Measurements from ENCODE around the gene DDX19B.
A peak's percentile ranks its signal among the peaks of the same experiment; 100 is the strongest.
"Not testable (repeated sequence)": the region's sequence is repeated elsewhere in the genome, so short reads cannot be mapped to it uniquely, and the experiment has no call there.

DDX19B gene

DNA sequence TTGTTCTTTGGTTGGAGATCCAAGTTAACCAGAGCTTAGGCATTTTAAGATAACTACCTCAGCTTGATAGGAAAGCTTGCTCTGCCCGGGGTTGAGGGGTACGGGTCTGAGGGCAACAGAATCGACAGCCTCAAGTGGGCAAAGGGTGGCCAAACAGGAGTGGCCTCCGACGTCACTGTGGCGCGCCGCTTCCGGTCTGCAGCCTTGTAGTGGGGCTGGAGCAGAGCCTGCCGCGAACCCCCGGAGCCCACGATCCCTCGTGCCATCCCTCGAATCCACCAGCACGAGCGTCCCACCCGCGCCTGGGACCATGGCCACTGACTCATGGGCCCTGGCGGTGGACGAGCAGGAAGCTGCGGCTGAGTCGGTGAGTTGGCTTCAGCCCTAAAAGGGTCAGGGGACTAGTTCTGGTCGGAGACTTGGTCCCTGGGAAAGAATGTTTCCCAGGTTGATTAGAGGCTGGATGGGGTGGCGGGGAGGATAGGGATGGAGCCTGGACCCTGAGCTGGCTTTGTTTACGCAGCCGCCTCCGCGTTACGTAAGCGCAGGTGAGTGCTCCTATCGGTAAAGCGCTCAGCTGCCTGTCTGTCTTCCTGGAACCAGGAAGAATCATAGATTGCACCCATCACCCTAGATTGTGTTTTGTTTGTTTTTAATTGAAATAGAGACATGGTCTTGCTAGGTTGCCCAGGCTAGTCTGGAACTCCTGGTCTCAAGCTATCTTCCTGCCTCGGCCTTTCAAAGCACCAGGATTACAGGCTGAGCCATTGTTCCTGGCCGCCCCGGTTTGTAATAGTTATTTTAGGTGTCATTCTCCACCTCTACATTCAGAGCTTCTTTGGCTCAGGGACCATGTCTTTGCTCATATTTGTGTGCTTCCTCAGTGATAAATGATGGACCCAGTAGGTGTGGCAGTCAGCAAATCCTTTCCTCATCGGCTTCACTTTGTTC is at the start of gene DDX19B:
Gene DDX19B (plus strand): TSS at position 199 of the 951 bp plus-strand sequence. CDS start 112 bp downstream, at position 311.
- DNase-seq (ENCODE audit: low read depth, low spot score): peak; percentile 24

DNA sequence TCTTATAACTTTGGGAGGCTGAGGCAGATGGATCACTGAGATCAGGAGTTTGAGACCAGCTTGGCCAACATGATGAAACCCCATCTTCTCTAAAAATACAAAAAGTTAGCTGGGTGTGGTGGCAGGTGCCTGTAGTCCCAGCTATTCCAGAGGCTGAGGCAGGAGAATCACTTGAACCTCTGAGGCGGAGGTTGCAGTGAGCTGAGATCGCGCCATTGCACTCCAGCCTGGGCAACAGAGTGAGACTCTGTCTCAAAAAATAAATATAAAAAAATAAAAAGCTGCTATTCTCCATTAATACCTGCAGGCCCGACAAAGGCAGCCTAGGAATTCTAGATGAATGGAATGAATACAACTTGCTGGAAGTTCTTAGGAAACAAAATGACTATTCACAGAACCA is 49.3 kb upstream of the DDX19B start:
- not testable (repeated sequence) for DNase-seq (ENCODE audit: low read depth, low spot score)

DNA sequence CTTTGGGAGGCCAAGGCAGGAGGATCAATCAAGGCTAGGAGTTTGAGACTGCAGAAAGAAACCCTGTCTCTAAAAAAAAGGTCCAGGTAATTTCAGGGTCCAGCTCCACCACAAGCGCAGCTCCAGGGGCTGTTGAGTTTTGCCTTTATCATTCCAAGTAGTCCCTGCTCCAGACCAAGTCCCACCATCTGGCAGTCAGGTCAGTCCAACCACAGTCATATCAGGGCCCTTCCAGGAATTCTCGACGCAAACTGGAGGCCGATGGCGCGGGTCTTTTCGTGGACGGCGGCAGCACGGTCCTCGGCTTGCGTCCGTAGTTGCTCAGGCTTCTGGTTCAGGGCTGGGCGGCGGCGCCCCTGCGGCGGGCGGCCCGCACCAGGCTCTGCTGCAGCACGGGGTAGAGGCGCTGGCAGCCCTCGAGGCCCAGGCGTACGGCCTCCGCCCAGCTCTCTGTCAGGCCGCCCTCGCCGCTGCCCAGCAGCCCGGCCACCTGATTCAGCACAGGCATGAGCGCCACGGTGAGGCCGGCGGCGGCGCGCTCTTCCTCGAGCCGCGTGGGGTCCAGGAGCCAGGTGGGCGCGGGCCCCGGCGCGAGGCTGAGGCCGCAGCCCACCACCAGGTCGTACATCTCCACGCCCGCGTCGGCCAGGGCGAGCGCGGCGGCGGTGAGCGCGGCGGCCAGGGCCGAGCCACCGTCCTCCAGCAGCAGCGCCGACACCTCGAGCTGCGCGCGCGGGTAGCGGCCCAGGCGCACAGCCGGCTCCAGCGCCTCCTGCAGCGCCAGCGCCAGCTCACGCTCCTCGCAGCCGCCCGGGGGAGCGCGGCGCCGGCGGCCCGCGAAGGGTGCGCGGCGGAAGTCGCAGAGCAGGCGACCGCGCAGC is 48.0 kb upstream of the DDX19B start:
- DNase-seq (ENCODE audit: low read depth, low spot score): no peak

DNA sequence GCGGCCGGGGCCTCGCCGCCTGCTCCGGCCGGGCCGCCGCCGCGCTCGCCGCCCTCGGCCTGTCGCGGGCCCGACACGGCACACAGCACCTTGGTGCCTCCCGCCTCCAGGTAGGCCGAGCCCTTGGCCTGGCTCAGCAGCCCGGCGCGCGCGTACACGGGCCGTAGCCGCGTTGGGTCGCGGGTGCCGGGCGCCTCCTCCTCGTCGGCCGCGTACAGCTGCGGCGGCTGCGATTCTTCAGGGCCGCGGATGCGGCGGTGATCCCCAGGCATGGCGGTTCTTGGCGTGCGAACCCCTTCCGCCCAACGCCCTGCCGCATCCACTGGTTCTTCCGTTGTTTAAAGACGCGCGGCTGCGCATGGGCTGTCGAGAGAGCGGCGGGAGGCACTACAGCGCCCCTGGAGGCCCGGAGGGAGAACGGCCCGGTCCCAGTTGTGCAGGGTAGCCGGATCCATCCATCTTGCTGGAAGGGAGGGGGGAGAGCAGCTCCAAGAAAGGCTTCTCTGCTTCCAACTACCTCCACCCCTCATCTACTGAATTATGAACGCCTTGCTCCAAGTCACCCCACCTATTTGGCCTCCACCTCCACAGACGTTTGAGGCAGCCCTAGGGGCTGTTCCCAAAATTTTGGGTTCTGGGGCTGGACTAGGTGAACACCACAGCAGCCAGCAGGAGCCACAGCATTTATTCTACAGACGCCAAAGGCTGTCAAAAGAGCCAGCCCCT is 47.2 kb upstream of the DDX19B start, which contains the start of gene EXOSC6:
Gene EXOSC6 (minus strand): TSS at position 312 of the 726 bp plus-strand sequence. CDS start 40 bp downstream, at position 272.
- peak; percentile 77 for DNase-seq (ENCODE audit: low read depth, low spot score)

DNA sequence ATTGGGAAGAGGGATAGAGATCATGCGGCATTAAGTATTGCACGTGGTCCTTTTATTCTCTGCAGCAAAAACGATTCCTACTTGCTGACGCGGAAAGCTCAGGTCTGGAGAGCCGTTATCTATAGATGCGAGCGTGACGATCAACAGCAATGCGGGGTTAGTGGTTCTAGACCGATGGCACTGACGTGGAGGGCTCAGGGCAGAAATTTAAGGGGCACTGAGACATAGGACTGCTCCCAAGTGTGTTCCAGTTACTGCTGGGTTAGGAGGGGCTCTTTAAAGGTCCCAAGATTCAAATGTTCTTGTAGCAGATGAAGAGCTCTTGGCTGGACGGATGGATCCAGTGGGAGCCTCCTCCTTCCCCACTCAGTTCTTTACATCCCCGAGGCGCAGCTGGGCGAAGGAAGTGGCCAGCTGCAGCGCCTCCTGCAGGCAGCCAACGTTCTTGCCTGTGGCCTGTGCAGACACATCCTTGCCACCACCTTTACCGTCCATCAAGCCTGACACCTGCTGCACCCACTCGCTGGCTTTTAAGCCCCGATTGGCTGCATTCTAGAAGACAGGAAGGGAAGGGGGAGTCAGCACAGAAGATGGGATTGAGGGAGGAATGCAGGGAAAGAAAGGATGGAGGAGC is 46.5 kb upstream of the DDX19B start:
- no peak for DNase-seq (ENCODE audit: low read depth, low spot score)

DNA sequence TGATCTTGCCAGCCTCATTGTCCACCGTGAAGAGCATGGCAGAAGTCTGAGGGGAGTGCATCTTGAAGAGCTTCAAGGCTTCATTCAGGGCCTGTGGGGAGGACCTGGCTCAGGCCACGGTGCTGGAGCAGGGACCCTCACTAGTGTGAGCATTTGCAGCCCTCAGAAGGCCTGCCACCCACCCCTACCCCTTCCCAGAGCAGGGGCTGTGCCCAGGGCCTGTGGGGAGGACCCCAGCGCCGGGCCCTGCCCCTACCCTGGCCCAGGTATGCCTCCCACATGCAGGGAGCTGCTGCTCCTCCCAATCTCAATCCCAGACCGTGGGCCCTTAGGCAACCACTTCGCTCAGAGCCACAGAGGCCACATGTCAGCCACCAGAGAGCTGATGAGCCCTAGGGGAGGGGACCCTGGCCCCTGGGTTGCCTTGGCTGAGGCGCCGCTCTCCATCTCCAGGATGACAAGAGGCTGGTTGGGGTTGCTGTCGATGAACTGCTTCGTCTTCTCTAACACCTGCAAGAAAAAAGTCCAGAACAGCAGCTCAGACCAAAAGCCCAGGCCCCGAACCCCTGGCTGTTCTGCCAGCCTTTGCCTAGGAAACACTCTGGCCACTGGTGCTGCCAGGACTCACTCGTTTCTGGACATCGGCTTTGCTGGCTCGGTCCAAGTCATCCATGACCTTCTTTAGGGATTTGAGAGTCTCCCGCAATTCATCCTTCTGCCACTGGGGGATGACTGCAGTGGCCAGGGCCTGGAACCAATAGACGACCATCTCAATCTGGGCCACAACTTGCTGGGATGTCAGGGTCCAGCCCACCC is 45.5 kb upstream of the DDX19B start:
- no peak for DNase-seq (ENCODE audit: low read depth, low spot score)

DNA sequence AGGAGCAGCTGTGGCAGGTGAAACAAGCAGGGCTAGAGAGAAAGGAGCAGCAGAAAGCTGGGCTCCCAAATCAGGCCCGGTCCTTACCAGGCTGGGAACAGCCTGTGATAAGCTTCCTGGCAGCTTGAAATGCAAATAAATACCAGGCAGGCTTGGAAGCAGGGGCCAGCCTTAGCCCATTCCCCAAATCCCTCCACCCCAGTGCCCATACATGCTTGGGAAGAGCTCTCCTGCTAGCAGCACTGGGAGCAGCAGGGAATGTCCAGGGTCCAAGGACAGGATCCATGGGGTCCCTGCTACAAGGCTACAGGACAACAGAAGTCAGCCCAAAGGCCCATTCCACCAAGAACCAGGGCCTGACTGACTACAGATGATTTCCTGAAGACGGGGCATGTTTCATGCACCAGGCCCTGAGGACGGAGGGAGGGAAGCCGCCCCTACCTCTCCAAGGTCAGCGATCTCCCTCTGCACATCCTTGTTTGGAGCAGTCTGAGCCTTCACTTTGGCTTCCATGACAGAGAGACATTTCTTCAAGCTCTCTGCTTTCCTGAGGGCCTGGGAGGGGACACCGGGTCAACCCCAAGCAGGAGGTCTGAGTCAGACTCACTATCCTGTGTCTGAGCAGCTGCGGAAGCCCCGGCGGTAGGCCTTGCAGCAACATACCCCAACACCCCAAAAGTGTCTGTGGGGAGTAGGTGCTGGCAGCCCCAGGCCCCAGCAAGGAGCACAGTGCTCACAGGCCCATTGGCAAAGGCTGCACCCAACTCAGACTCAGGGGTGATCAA is 44.6 kb upstream of the DDX19B start:
- no peak for DNase-seq (ENCODE audit: low read depth, low spot score)

DNA sequence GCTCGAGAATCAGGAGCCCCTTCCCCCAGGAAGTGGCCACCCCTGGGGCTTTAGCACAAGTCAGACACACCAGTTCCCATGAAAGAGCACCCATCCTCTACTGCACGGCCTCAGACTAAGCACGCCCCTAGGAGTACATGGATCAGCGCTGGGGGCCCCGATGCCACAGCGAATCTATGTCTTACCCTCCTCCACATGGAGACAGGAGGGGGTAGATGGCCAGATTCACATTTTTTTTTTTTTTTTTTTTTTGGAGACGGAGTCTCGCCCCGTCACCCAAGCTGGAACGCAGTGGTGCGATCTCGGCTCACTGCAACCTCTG is 44.1 kb upstream of the DDX19B start:
- no peak for DNase-seq (ENCODE audit: low read depth, low spot score)

DNA sequence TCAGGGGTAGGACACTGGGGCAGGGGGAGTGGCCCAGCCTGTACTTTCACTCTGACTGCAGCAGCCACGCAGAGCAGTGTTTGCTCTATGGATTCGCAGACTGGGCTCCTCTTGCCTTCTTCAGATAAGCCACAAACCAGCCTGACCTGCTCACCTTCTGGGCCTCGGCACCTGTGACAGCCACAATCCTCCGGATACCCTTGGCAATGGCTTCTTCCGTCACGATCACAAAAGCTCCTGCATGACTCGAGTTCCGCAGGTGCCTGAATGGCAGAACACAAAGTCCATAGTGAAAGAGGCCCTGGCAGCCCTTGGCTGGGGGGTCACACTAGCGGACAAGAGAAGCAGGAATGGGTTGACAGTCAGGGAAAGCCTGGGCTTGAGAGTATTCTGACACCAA is 43.4 kb upstream of the DDX19B start:
- DNase-seq (ENCODE audit: low read depth, low spot score): no peak

DNA sequence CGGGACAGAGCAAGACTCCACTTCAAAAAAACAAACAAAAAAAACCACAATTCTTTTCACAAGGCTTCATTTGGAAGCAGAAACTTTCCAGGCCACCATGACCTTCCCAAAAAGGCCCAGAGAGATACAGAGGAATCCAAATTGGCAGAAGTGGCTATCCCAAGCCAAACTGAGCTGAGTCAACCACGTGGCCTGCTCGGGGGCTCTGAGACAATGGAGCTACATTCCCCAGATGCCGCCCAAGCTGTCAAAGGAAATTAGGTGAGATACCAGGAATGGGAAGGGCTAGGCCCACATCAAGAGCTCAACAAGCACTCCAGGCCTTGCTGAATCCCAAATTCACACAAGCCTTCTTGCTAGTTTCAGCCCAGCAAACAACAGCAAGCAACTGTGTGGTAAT is 41.6 kb upstream of the DDX19B start:
- DNase-seq (ENCODE audit: low read depth, low spot score): no peak

DNA sequence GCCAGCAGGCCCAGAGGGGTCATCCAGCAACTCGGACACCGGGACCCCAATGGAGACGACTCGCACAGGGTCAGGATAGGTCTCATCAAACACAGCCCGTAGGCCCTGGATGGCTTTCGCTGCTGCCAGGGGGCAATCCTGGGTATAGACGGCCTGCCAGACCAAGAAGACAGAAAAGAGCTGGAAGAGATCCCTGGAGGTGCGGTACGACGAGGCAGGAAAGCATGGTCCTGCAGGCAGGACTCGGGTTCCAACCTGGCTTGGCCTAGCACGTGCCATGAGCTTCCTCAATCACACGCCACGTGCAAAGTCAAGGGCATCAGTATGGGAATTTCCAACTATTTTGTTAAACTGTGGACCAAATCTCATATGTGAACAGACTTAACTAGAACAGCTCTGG is 40.9 kb upstream of the DDX19B start:
- no peak for DNase-seq (ENCODE audit: low read depth, low spot score)

DNA sequence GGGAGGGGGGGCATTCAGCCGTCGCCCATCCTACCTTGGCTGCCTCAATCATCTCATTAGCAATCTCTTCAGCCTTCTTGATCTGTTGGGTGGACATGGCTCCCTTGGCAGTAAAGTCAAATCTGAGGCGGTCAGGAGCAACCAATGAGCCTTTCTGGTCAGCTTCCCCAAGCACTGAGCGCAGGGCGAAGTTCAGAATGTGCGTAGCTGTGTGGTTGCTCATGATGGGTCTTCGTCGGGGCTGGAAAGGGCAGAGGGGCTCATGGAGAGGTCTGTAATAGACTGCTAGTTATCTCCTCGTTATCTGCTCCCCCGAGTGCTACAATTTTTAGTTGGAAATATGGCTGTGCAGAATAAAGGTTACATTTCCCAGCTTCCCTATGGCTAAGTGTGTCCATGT is 40.0 kb upstream of the DDX19B start:
- DNase-seq (ENCODE audit: low read depth, low spot score): no peak

DNA sequence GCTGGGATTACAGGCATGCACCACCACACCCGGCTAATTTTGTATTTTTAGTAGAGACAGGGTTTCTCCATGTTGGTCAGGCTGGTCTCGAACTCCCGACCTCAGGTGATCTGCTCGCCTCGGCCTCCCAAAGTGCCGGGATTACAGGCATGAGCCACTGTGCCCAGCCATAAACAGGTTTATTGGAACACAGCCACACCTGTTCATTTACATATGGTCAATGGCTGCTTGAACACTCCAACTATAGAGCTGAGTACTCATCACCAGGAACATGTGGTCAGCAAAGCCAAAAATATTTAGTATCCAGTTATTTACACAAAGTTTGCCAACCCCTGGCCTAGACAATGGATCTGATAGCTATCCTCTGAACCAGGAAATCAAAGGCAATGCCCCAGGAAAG is 39.1 kb upstream of the DDX19B start:
- not testable (repeated sequence) for DNase-seq (ENCODE audit: low read depth, low spot score)

DNA sequence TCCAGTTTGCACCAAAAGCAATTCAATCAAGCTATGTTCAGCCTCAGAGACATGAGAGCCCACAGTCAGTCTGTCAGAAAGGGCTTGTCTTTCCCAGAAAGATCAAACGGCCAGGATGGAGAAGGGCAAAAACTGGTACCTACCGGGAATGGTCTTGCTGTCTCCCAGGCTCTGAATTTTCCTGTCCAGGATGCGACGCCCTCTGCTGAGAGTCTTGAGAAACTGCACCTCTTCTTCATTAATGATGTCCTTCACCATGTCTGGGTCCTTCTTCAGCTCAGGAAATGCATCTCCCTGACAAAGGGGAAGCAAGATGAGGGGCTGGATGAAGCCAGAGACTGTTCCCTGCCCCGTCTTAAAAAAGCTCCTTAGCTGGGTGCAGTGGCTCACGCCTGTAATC is 31.5 kb upstream of the DDX19B start:
- DNase-seq (ENCODE audit: low read depth, low spot score): no peak

DNA sequence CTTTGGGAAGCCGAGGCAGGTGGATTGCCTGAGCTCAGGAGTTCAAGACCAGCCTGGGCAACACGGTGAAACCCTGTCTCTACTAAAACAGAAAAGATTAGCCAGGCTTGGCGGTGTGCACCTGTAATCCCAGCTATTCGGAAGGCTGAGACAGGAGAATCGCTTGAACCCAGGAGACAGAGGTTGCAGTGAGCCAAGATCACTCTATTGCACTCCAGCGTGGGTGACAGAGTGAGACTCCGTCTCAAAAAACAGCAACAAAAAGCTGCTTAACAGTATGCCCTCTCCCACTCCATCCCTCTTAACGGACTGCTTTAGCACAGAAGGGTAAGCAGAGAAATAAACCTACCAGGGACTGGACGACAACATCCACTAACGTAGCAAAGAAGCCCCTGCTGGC is 31.1 kb upstream of the DDX19B start:
- not testable (repeated sequence) for DNase-seq (ENCODE audit: low read depth, low spot score)

DNA sequence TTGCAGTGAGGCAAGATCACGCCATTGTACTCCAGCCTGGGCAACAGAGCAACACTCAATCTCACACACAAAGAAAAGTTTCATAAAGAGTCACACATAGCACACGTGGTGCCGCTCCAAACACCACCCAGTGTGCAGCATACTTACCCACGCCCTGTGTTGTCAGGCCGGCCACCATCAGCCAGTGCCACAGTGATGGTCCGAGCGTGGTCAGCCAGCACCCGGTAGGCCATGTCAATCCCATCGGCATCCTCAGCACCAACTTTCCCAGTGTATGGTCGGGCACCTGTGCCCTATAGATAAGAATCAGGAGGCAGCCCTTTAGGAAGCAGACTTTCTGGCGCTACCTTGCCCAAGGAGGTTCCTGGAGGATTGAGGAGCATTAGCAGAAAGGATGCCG is 29.5 kb upstream of the DDX19B start:
- DNase-seq (ENCODE audit: low read depth, low spot score): no peak

DNA sequence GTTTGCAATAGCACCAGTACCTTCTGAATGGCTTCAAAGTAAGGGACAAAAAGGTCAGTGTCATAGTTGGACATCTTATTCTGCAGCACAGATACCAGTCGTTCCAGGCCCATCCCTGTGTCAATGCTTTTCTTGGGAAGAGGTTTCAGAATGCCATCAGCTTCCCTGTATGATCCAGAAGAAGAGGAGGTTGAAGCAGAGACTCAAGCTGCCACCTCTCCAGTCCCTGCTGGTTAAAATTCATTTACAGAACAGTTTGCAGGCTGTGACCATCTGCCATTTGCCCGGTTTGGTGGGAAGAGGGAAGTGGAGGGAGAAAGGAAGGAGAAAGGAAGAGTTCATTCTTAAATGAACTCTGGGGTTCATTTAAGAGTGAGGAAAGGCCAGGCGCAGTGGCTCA is 28.8 kb upstream of the DDX19B start:
- no peak for DNase-seq (ENCODE audit: low read depth, low spot score)

DNA sequence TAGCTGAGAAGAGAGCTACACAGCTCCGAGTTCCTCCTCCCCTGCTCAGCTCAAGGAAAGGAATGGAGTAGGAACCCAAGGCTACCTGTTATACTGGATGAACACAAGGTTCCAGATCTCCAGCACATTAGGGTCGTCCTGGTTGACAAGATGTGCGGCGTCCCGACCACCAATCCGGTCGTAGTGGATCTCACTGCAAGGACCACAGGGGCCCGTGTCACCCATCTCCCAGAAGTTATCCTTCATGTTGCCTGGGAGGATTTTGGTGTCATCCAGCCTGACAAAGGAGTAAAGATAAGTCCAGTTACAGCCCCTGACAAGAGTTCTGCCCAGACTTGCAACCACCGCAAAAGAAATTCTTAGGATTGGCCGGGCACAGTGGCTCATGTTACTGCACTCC is 27.3 kb upstream of the DDX19B start:
- no peak for DNase-seq (ENCODE audit: low read depth, low spot score)

DNA sequence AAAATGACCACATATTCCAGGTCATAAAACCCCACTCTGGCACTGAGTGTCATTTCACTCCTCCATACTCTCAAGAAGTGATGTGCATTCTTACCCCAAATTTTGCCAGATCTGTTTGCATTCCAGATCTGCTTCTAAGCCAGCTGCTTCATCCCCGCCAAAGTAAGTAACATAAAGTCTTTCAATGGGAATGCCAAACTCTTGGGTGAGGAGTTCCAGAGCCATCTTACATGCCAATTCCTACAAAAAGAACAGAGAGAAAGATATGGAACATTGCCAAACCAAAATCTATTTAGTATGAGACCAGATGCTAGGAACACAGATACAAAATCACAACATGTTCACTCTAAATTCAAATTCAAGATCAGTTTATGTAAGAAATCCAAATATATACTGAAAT is 22.6 kb upstream of the DDX19B start:
- no peak for DNase-seq (ENCODE audit: low read depth, low spot score)

Data from brain pericyte (primary cell).